Measurements from ENCODE around the gene ESRRA. TPM values are rescaled to one million over a fixed set of nuclear protein-coding genes. Genes with fewer than 3 reads are reported as not detected.

The ESRRA gene
- total RNA-seq, 1 experiment from 2014 or later: 23.8 TPM

DNA sequence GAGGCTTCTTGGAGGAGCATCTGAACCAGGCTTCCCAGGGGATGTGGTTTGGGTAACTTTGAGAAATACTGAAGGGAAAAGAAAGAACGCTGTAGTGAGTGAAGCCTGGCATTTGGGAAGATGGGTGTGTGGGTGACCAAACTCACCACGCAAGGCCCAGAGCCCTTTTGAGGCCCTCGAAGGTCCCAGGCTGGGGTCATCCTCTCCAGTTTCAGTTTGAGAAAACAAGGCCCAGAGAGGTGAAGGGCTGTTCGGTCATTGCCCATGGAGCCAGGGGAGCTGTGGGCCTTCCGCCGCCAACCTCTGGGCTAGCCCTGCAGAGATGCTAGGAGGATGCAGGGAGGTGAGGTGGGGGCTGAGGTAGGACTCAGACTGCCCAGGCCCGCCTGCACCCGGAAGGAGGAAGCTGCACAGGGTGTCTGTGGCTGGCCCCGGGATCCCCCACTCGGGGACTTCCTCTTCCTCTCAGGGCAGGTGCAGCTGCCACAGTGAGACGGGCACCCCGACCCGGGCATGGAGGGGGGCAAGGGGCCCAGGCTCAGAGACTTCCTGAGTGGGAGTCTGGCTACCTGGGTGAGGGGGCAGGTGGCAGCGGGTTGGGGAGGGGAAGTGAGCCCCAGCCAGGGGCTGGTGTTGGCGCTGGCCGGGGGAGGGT is 34.6 kb downstream of the ESRRA start, which contains the start of gene CCDC88B:
Gene CCDC88B, plus strand, starts transcription at position 451 of the 655 bp plus-strand sequence. Its CDS starts 63 bp downstream, at position 514.
- Histone ChIP-seq H3K9me3 (replicated peaks) (no peaks in the 10 kb centered on the region), H3K36me3 (no peaks in the 10 kb centered on the region), H3K27me3 (no peaks in the 10 kb centered on the region), H3K27ac (no peak within 1 kb of the TSS), H3K4me1 (0 out of 2 replicates have a peak, but pooled peaks cover 5% of the 10 kb centered on the region), H3K4me3 (no peak within 1 kb of the TSS)
- DNase-seq: no peak

DNA sequence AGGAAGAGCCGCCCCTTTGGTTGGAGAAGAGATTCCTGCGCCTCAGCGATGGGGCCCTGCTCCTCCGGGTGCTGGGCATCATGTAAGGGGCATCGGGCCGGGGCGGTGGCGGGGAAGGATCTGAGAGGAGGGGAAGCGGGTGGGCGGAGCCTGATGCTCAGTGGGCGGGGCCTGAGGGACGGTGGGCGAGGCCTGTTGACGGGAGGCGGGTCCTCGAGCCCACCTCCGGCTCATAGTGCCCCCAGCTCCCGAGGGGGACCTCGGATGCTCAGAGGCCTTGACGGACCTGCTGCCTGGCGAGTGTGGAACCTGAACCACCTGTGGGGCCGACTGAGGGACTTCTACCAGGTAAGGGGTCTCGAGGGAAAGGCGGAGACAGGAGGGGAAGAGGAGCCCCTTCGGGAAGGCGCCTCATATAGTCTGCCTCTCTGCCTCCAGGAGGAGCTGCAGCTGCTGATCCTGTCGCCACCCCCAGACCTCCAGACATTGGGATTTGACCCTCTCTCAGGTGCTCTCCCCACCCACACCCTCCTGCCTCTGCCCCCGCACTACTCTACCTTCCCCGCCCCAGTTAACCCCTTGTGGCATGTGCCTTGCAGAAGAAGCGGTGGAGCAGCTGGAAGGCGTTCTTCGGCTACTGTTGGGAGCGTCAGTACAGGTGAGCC is 35.5 kb downstream of the ESRRA start:
- H3K9me3 ChIP-seq (replicated peaks): no peaks in the 10 kb centered on the region
- H3K27me3 ChIP-seq: no peaks in the 10 kb centered on the region
- DNase-seq: no peak
- H3K4me1 ChIP-seq: 0 out of 2 replicates have a peak, but pooled peaks cover 3% of the 10 kb centered on the region
- H3K36me3 ChIP-seq: no peaks in the 10 kb centered on the region
- H3K27ac ChIP-seq: no peak overlapping the region
- H3K4me3 ChIP-seq: no peak overlapping the region

DNA sequence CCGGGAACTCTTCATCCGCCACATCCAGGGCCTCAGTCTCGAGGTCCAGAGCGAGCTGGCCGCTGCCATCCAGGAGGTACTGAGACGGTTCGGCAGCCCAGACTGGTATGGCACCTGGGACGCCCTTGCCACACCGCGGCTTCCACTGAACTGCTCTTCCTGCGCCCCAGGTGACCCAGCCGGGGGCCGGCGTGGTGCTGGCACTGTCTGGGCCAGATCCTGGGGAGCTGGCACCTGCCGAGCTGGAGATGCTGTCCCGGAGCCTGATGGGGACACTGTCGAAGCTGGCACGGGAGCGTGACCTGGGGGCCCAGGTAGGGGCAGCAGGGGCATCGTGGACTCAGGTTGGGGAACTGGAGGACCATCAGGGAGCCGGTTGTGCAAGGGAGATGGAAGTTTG is 36.1 kb downstream of the ESRRA start:
- DNase-seq: no peak
- H3K27ac ChIP-seq: no peak overlapping the region
- 0 out of 2 replicates have a peak, but pooled peaks cover 3% of the 10 kb centered on the region for H3K4me1 ChIP-seq
- H3K9me3 ChIP-seq (replicated peaks): no peaks in the 10 kb centered on the region
- H3K27me3 ChIP-seq: no peaks in the 10 kb centered on the region
- H3K36me3 ChIP-seq: no peaks in the 10 kb centered on the region
- no peak overlapping the region for H3K4me3 ChIP-seq

DNA sequence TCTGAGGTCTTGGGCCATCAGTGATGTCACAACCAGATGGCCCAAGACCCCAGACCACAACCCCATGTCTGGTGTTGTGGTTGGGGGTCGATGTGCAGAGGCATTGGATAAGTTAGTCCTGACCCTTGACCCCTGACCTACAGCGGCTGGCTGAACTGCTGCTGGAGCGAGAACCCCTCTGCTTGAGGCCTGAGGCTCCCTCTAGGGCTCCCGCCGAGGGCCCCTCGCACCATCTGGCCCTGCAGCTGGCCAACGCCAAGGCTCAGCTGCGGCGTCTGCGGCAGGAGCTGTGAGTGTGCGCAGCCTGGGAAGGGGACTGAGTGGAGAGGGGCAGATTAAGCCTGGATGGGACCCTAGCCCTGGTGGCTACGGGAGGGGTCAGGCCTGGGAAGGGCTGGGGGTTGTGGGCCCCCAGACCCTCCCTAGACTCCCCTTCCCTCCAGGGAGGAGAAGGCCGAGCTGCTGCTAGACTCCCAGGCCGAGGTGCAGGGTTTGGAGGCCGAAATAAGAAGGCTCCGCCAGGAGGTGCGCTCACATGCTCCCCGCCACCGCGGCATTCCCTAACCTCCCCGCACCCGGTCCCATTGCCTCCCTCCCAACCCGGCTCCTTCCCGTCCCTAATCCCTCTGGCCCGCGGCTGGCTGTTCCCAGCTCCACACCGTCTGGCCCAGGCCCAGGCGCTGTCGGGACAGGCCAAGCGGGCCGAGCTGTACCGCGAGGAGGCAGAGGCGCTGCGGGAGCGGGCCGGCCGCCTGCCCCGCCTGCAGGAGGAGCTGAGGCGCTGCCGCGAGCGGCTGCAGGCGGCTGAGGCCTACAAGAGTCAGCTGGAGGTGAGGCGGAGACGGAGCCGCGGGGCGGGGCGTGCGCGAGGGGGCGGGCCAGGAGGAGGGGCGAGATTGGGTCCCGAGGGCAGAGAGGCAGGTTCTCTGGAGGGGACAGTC is 36.8 kb downstream of the ESRRA start:
- no peaks in the 10 kb centered on the region for H3K9me3 ChIP-seq (replicated peaks)
- H3K4me3 ChIP-seq: peak overlapping the region; percentile 45
- no peaks in the 10 kb centered on the region for H3K36me3 ChIP-seq
- H3K27ac ChIP-seq: peak overlapping the region; percentile 14
- no peaks in the 10 kb centered on the region for H3K27me3 ChIP-seq
- 0 out of 2 replicates have a peak, but pooled peaks cover 3% of the 10 kb centered on the region for H3K4me1 ChIP-seq
- peak; percentile 75 to 79 for DNase-seq

DNA sequence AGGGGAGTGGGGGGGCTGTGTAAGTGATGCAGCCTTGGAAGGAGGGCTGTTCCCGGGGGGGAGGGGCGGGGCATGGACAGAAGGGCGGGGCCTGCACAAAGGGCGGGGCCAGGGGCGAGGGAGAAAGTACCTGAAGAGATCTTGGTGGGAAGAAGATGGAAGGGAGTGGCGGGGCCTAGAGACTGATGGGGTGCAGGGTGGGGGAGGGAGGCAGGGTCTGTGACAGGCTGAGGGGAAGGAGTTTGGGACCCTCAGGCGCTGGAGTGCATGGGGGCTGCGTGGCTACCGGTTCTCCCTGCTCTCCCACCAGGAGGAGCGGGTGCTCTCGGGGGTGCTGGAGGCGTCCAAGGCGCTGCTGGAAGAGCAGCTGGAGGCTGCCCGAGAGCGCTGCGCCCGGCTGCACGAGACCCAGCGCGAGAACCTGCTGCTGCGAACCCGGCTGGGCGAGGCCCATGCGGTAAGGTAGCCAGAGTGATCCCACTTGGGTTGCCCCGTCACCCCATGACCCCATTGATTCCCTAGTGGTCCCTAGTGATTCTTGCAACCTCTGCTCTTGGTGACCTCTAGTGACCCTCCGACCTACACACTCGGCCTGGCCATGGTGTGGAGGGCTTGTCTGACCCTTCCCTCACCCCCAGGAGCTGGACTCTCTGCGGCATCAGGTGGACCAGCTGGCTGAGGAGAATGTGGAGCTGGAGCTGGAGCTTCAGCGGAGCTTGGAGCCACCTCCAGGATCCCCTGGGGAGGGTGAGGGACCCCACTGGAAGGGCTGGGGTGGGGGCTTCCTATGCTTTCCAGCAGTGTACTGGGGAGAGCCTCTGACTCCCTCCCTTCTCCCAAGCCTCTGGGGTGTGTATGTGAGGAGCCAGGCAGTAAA is 37.8 kb downstream of the ESRRA start:
- Histone ChIP-seq H3K9me3 (replicated peaks) (no peaks in the 10 kb centered on the region), H3K4me1 (peaks cover 4% of the 10 kb centered on the region; the same call in 1 of the 2 replicates), H3K27ac (no peak overlapping the region), H3K4me3 (no peak overlapping the region), H3K36me3 (no peaks in the 10 kb centered on the region), H3K27me3 (no peaks in the 10 kb centered on the region)
- no peak for DNase-seq

DNA sequence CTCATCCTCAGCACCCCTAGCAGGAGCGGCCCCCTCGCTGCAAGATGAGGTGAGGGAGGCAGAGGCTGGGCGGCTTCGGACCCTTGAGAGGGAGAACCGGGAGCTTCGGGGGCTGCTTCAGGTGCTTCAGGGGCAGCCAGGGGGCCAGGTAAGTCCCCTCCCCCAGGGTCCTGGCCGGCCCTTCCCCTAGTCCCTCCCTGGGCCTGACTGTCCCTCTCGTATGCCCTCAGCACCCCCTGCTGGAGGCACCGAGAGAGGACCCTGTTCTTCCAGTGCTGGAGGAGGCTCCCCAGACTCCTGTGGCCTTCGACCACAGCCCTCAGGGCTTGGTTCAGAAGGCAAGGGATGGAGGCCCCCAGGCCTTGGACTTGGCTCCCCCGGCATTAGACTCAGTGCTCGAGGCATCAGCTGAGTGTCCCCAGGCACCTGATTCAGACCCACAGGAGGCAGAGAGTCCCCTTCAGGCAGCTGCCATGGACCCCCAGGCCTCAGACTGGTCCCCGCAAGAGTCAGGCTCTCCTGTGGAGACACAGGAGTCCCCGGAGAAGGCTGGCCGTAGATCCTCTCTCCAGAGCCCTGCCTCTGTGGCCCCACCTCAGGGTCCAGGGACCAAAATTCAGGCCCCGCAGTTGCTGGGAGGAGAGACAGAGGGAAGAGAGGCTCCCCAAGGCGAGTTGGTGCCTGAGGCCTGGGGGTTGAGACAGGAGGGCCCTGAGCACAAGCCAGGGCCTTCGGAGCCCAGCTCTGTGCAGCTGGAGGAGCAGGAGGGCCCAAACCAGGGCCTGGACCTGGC is 38.6 kb downstream of the ESRRA start:
- Histone ChIP-seq H3K27ac (no peak overlapping the region), H3K4me3 (no peak overlapping the region), H3K27me3 (no peaks in the 10 kb centered on the region), H3K9me3 (replicated peaks) (no peaks in the 10 kb centered on the region), H3K36me3 (no peaks in the 10 kb centered on the region), H3K4me1 (peaks cover 13% of the 10 kb centered on the region)
- DNase-seq: peak in 1 of 2 experiments; percentile 49

DNA sequence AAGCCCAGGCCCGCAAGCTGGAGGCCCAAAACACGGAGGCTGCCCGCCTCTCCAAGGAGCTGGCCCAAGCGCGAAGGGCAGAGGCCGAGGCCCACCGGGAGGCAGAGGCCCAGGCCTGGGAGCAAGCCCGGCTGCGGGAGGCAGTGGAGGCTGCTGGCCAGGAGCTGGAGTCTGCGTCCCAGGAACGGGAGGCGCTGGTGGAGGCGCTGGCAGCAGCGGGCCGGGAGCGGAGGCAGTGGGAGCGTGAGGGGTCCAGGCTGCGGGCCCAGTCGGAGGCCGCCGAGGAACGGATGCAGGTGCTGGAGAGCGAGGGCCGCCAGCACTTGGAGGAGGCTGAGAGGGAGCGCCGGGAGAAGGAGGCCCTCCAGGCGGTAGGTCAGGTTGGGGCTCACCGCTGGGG is 39.5 kb downstream of the ESRRA start:
- Histone ChIP-seq H3K4me3 (no peak overlapping the region), H3K27ac (no peak overlapping the region), H3K36me3 (no peaks in the 10 kb centered on the region), H3K9me3 (replicated peaks) (no peaks in the 10 kb centered on the region), H3K4me1 (peaks cover 13% of the 10 kb centered on the region), H3K27me3 (no peaks in the 10 kb centered on the region; the same call in 1 of the 2 replicates)
- no peak for DNase-seq

DNA sequence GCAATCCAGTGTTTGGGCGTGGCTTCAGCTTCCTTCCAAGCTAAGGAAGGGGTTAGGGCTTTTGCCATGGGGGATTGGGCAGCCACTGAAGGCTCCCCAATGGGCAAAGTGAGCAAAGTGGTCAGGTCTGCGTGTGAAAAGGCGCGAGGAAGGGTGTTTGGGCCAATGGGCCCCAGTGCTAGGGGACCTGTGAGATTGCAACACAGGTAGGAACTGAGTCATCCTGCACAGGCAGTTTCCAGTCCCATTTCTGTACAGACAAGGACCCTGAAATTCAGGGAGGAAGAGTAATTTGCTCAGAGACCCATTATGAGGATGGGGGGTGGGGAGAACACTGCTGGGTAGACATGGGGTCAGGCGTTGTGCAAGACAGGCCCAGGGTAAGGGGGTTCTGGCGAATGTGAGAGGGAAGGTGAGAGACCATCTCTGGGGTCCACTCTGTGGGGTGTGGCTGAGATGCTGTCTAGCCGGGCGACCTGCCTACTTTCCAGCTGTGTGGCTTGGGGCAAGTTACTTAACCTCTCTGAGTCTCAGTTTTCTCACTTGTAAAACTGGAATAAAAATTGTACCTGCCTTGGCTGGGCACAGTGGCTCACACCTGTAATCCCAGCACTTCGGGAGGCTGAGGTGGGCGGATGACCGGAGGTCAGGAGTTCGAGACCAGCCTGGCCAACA is 42.0 kb downstream of the ESRRA start:
- no peak overlapping the region for H3K4me3 ChIP-seq
- peaks cover 14% of the 10 kb centered on the region for H3K4me1 ChIP-seq
- no peaks in the 10 kb centered on the region; the same call in 1 of the 2 replicates for H3K27me3 ChIP-seq
- H3K27ac ChIP-seq: no peak overlapping the region
- no peaks in the 10 kb centered on the region for H3K36me3 ChIP-seq
- no peaks in the 10 kb centered on the region for H3K9me3 ChIP-seq (replicated peaks)
- DNase-seq: no peak

DNA sequence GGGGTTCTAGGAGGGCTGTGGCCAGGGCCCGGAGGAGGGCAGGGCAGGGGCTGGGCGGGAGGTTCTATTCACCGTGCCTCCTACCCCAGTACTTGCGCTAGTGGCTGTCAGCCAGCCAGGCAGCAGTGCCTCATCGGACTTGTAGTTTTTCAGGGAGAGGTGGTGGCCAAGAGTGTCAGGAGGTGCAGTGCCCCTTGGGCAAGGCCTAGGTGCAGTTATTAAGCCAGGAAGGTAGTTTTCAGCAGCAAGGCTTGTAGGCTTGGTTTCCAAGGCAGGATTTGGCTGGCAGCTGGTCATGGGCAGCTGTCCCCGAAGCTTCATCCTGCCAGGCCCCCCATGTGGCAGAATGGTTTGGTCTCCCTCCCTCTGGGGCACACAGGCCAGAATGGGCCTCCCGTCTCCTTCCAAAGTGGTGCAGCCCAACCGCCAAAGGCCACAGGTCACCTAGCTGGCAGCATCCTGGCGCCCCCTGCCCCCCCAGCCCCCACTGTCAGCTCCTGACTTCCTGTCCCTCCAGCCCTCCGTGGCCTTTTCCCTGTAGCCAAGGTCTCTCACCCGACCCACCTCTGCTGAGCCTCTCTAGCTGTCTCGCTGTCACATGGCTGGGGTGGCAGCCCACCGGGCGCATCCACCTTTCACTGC is 43.2 kb downstream of the ESRRA start:
- DNase-seq: peak; percentile 84 to 88

DNA sequence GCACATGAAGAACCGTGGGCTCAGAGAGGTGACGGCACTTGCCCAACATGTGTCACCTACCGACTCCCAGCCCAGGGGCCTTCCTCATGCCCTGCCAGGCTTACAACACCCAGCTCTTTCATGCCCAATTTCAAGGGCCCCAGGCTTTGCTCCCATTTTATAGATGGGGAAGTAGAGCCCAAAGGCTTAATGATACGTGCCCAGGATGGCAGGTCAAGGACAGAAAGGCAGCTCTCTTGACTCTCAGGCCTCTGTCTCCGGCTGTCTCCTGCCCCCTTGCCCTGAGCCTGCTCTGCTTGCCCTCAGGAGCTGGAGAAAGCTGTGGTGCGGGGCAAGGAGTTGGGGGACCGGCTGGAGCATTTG is 43.7 kb downstream of the ESRRA start:
- H3K4me3 ChIP-seq: no peak overlapping the region
- no peaks in the 10 kb centered on the region for H3K36me3 ChIP-seq
- H3K27me3 ChIP-seq: peaks cover 3% of the 10 kb centered on the region; the same call in 1 of the 2 replicates
- no peaks in the 10 kb centered on the region for H3K9me3 ChIP-seq (replicated peaks)
- no peak for DNase-seq
- H3K4me1 ChIP-seq: peaks cover 22% of the 10 kb centered on the region
- H3K27ac ChIP-seq: no peak overlapping the region

More for the DNA sequence above, 43.2 kb downstream of the ESRRA start:
- no peaks in the 10 kb centered on the region for H3K36me3 ChIP-seq
- no peak overlapping the region for H3K27ac ChIP-seq
- no peaks in the 10 kb centered on the region for H3K9me3 ChIP-seq (replicated peaks)
- peaks cover 22% of the 10 kb centered on the region for H3K4me1 ChIP-seq
- H3K4me3 ChIP-seq: no peak overlapping the region
- H3K27me3 ChIP-seq: no peaks in the 10 kb centered on the region; the same call in 1 of the 2 replicates

DNA sequence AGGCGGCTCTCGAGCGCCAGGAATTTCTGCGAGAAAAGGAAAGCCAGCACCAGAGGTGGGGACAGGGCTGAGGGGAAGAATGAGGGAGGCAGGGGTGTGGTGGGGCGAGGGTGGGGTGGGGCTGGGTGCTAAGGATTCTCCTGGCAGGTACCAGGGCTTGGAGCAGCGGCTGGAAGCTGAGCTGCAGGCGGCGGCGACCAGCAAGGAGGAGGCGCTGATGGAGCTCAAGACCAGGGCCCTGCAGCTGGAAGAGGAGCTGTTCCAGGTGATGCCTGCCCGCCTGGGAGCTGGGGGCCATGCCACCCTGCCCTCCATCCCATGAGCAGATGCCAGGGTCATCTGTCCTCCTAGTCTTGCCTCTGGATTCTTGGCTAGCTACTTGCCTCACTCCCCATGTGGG is 44.1 kb downstream of the ESRRA start:
- peaks cover 22% of the 10 kb centered on the region for H3K4me1 ChIP-seq
- DNase-seq: no peak

DNA sequence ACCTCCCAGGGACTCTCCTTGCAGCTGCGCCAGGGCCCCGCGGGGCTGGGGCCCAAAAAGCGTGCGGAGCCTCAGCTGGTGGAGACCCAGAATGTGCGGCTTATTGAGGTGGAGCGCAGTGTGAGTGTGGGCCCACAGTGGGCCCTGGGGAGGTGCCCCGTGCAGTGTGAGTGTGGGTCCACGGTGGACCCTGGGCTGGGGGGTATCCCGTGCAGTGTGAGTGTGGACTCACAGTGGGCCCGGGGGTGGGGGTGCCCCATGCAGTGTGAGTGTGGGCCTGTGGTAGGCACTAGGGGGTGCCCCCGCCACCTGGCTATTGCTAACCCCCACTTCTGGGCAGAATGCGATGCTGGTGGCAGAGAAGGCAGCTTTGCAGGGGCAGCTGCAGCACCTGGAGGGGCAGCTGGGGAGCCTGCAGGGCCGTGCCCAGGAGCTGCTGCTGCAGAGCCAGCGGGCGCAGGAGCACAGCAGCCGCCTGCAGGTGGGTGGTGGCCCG is 45.9 kb downstream of the ESRRA start:
- Histone ChIP-seq H3K27ac (no peak overlapping the region), H3K27me3 (peaks cover 3% of the 10 kb centered on the region; the same call in 1 of the 2 replicates), H3K36me3 (no peaks in the 10 kb centered on the region), H3K9me3 (replicated peaks) (no peaks in the 10 kb centered on the region), H3K4me1 (peaks cover 26% of the 10 kb centered on the region), H3K4me3 (no peak overlapping the region)
- DNase-seq: no peak

More for the DNA sequence above, 44.1 kb downstream of the ESRRA start:
- Histone ChIP-seq H3K27me3 (peaks cover 3% of the 10 kb centered on the region; the same call in 1 of the 2 replicates), H3K4me3 (no peak overlapping the region), H3K27ac (no peak overlapping the region), H3K9me3 (replicated peaks) (no peaks in the 10 kb centered on the region), H3K36me3 (no peaks in the 10 kb centered on the region)

Measured in SJCRH30 (cell line).